ENCODE measurements around the gene MOV10. TPM values are rescaled to one million over a fixed set of nuclear protein-coding genes. Genes with fewer than 3 reads are reported as not detected.

The MOV10 gene
- total and polyA plus RNA-seq, 10 of the 15 experiments (the other 5 are each of a cell fraction or from before 2014, with no cell fraction given) = 21.0 to 80.3 (median 49.8) TPM

DNA sequence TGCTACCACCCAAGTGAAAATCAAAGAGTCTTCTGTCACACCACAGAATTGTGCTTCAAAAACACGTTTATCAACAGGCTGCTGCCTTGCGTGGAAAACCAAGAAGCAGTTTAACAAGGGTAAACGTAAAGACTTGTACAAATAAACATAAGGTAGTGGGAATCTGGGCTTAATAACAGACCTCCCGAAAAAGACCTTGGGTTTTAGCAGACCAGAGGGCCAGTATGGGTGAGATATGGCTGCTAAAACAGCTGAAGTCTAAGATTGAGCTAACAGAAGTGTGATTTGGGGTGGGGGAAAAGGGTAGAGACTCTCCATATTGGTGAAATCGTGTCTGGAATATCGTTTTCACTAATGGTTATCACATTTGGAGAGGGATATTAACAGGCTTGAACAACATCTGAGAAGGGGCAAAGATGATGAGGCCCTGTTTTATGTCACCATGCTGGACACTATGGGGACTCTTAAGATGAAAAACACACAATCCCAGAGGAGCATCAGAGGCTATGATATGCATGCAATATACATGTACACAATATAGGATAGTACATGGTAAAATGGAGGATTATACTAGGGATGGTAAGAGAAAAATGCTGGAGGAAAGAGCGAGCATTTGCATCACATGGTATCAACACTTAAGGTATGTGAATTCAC is 1.4 kb downstream of the MOV10 start (continued):
- no peak for TF ChIP-seq ZNF622 (IDR thresholded peaks at IDR 0.05)

DNA sequence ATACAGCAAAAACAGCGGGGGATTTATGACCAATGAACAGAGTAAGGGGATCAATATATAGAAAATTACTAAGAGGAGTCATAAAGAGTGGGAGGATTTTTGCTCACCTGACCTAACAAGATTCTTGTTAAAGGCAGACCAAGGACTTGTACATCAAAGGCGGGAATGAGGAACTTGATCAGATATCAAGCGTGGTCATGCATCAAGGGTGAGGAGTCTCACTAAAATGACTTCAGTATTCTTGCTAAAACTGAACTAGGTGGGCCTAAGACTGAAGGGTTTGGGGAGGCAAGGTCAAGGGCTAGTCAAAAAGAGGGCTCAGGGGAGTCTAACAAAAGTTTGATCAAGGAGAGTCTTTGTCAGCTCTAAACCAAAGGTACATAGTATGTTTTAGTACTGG is 2.1 kb downstream of the MOV10 start:
- Histone ChIP-seq H3K4me2 (ENCODE audit: control insufficient read depth, insufficient read depth) (peak overlapping the region; percentile 44), H3K9ac (ENCODE audit: control insufficient read depth, insufficient read depth, low read length) (no peak overlapping the region), H3K79me2 (ENCODE audit: control insufficient read depth, insufficient read depth, low read length) (peaks cover 17% of the 10 kb centered on the region), H3K4me3 (no peak overlapping the region), H2AFZ (ENCODE audit: control insufficient read depth, low read depth, low read length) (no peak overlapping the region), H3K4me1 (ENCODE audit: control insufficient read depth, insufficient read depth, low read length) (peaks cover 9% of the 10 kb centered on the region), H3K27ac (ENCODE audit: control insufficient read depth, insufficient read depth) (no peak overlapping the region), H3K36me3 (ENCODE audit: control insufficient read depth in 2 of 2, insufficient read depth in 2 of 2, low read length in 1 of 2) (no peaks in the 10 kb centered on the region), H4K20me1 (ENCODE audit: control insufficient read depth, insufficient read depth) (no peaks in the 10 kb centered on the region), H3K27me3 (replicated peaks in 1 of 2; ENCODE audit: control insufficient read depth in 2 of 2, insufficient read depth in 2 of 2, low read length in 1 of 2) (no peaks in the 10 kb centered on the region), H3K9me3 (replicated peaks; ENCODE audit: control insufficient read depth, insufficient read depth, low read length) (no peaks in the 10 kb centered on the region)
- intact Hi-C loops (cut with micrococcal nuclease; ENCODE audit: unreplicated experiment) (no loop called here), in situ Hi-C loops (cut with MboI) (no loop called here)
- RAD21 ChIA-PET (ENCODE audit: unreplicated experiment) = interaction anchor here (1.6 to 4.8 kb wide), 5 partner anchors 27 to 286 kb away, joined by 4 to 42 read pairs (median 13); partner anchors contain the start of genes CAPZA1, PPM1J and ST7L
- no TSS peak for BruUV-seq (replicated peaks)
- CTCF ChIA-PET = interaction anchor here (0.6 to 6.2 kb wide), 3 partner anchors 28 to 54 kb away, joined by 3 to 33 read pairs (median 28); partner anchors contain the start of gene RHOC
- SMC1A ChIA-PET (ENCODE audit: uncharacterized antibody, unreplicated experiment) = interaction anchor here (1.0 to 3.9 kb wide), 3 partner anchors 10 to 54 kb away, joined by 3 to 28 read pairs (median 5); no protein-coding TSS in a partner anchor
- POLR2A ChIA-PET = interaction anchor here (0.5 to 1.0 kb wide), 5 partner anchors 20 to 52 kb away, joined by 3 to 5 read pairs (median 3); partner anchors contain the start of gene PPM1J
- FAIRE-seq = no peak
- ATAC-seq = no peak
- WGBS (ENCODE audit: insufficient coverage, insufficient replicate concordance, low lambda C conversion rate, missing lambda C conversion rate) = 100% methylated on average over 3 of the region's 3 CpGs
- DNase-seq (ENCODE audit: low read depth, low spot score) = no peak
- no peak for TF ChIP-seq IRF4 (IDR thresholded peaks at IDR 0.05; ENCODE audit: low read depth, low read length)
- TF ChIP-seq, protein P1, sequence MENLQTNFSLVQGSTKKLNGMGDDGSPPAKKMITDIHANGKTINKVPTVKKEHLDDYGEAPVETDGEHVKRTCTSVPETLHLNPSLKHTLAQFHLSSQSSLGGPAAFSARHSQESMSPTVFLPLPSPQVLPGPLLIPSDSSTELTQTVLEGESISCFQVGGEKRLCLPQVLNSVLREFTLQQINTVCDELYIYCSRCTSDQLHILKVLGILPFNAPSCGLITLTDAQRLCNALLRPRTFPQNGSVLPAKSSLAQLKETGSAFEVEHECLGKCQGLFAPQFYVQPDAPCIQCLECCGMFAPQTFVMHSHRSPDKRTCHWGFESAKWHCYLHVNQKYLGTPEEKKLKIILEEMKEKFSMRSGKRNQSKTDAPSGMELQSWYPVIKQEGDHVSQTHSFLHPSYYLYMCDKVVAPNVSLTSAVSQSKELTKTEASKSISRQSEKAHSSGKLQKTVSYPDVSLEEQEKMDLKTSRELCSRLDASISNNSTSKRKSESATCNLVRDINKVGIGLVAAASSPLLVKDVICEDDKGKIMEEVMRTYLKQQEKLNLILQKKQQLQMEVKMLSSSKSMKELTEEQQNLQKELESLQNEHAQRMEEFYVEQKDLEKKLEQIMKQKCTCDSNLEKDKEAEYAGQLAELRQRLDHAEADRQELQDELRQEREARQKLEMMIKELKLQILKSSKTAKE (IDR thresholded peaks at IDR 0.05; ENCODE audit: low read depth, poor library complexity, severe bottlenecking) = no peak
- TF ChIP-seq BHLHE40 (IDR thresholded peaks at IDR 0.05; ENCODE audit: borderline replicate concordance in 1 of 2, low read depth in 2 of 2, low read length in 1 of 2) = peak in 1 of 2 experiments; percentile 31; a peak in 1 of 4 replicates

Data from GM12878 (cell line).